Heart left ventricle (tissue), 13 donors: ENCODE results near the gene TRMT11.

Experiments used
- POLR2A ChIP-seq, 2 donors: fragments of 450-650 bp; IDR thresholded peaks; one replicate each; pipeline ENCODE4 v1.6.1; 2017; ENCODE audit warnings: antibody characterized with exemption in 2 of 2, mild to moderate bottlenecking in 2 of 2, moderate library complexity in 2 of 2
- TF ChIP-seq, protein P1 (sequence below), 12 donors: fragments of 200-600 bp; sonication (generic) in 4 of 12; IDR thresholded peaks; one replicate each; pipeline versions ENCODE4 v1.5.0 to v1.8.0; 2018 to 2022; ENCODE audit warnings: antibody characterized with exemption in 12 of 12, mild to moderate bottlenecking in 5 of 12
- donor health status: ischemic (EF 13 %, LVEDD 7.1; RV severe dilation, severe dysfunction).
- donor health status: DM: no; HTN: yes; CAD: no.
- donor health status: DM: no; HTN: no; CAD: no.
- donor health status: ischemic (EF 25% LVEDD 6.9; RV normal size, moderate dysfunction).
- donor health status: ischemic (EF 25% LVEDD 5.7; RV mildly dilated, moderate dysfunction).
- donor health status: ischemic (EF 35%, LVEDD 5.7; RV mildly dilated, moderate dysfunction).
- donor health status: nonischemic (EF 11% LVEDD 7.7; RV severe dilation, severe dysfunction).
- donor health status: DM: yes; HTN: yes; CAD: no.
- donor health status: PGD.
- donor health status: ischemic (EF 29% LVEDD 5.4; RV normal size, mild dysfunction).
- donor health status: nonischemic (EF 23%, LVEDD 6.1; RV moderate dilation, normal function).

DNA sequence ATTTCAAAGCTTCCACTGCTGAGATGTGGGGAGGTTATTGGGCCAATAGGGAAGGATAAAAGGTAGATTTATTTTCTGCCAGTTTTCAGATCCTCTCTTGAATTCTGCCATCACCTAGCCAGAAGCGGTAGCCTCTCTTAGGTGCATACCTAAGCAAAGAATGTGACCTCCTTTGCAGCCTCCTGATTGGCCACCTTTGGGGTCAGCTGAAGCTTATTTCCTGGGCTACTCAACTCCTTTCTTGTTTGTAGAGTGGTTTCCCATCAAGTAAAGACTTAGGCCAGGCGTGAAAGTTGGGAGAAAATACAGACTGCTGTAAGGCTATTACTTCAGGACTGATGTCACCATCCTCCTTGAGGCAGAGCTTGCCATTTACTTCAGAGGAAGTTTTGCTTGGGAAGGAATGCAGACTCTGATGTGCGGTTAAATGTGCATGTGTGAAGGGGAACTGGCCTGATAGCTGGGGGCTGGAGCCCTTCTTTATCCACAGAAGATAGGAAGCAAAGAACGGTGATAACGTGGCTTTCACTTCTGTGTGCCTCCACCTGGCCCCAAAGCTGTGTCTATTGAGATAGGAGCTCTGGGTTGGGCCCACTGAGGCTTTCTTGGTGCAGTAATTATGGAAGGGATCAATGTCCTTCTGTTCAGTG lies 70.1 kb downstream of the TRMT11 start:
- TF ChIP-seq, protein P1, sequence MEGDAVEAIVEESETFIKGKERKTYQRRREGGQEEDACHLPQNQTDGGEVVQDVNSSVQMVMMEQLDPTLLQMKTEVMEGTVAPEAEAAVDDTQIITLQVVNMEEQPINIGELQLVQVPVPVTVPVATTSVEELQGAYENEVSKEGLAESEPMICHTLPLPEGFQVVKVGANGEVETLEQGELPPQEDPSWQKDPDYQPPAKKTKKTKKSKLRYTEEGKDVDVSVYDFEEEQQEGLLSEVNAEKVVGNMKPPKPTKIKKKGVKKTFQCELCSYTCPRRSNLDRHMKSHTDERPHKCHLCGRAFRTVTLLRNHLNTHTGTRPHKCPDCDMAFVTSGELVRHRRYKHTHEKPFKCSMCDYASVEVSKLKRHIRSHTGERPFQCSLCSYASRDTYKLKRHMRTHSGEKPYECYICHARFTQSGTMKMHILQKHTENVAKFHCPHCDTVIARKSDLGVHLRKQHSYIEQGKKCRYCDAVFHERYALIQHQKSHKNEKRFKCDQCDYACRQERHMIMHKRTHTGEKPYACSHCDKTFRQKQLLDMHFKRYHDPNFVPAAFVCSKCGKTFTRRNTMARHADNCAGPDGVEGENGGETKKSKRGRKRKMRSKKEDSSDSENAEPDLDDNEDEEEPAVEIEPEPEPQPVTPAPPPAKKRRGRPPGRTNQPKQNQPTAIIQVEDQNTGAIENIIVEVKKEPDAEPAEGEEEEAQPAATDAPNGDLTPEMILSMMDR (IDR thresholded peaks at IDR 0.05): no peak
- no peak for TF ChIP-seq POLR2A (IDR thresholded peaks at IDR 0.05)
